Liver (tissue), 9 donors: Measurements from ENCODE around the gene HS3ST1. TPM values are rescaled to one million over a fixed set of nuclear protein-coding genes. Genes with fewer than 3 reads are reported as not detected.
"Not testable (repeated sequence)": the region's sequence is repeated elsewhere in the genome, so short reads cannot be mapped to it uniquely, and the experiment has no call there.

ENCODE experiments used
- DNase-seq: peaks from one replicate; pipeline ENCODE4 v3.0.0-alpha.2; 2017; ENCODE audit warnings: low spot score
- H3K27ac ChIP-seq, 2 donors: one replicate each; pipeline ENCODE4 v1.7.0; 2013; ENCODE audit warnings: inconsistent platforms in 2 of 2, low read length in 2 of 2, control low read depth in 1 of 2, low read depth in 1 of 2, mild to moderate bottlenecking in 1 of 2
- H3K27me3 ChIP-seq, 4 donors: one replicate each; pipeline versions ENCODE4 v1.6.1 to v1.7.0; 2013; ENCODE audit warnings: low read length in 3 of 4, inconsistent platforms in 1 of 4, mild to moderate bottlenecking in 1 of 4, moderate library complexity in 1 of 4; ENCODE audit not compliant: control insufficient read depth in 4 of 4, insufficient read depth in 4 of 4
- H3K36me3 ChIP-seq, 4 donors: one replicate each; pipeline versions ENCODE4 v1.6.1 to v1.7.0; 2013; ENCODE audit warnings: low read length in 3 of 4, mild to moderate bottlenecking in 3 of 4, low read depth in 1 of 4, moderate library complexity in 1 of 4; ENCODE audit not compliant: control insufficient read depth in 4 of 4, insufficient read depth in 3 of 4
- H3K4me1 ChIP-seq, 4 donors: one replicate each; pipeline versions ENCODE4 v1.6.1 to v1.7.0; 2013; ENCODE audit warnings: low read length in 3 of 4, mild to moderate bottlenecking in 3 of 4, moderate library complexity in 1 of 4; ENCODE audit not compliant: control insufficient read depth in 4 of 4, insufficient read depth in 4 of 4
- H3K4me3 ChIP-seq, 3 donors: one replicate each; pipeline versions ENCODE4 v1.6.1 to v1.7.0; 2013; ENCODE audit warnings: low read length in 3 of 3, control low read depth in 1 of 3, low read depth in 1 of 3, mild to moderate bottlenecking in 1 of 3
- H3K9ac ChIP-seq, 2 donors: one replicate each; pipeline ENCODE4 v1.7.0; 2013; ENCODE audit warnings: low read length in 2 of 2, mild to moderate bottlenecking in 2 of 2, moderate library complexity in 2 of 2, control low read depth in 1 of 2, low read depth in 1 of 2
- H3K9me3 ChIP-seq, 4 donors: one replicate each; pipeline versions ENCODE4 v1.6.1 to v1.7.0; 2013; ENCODE audit warnings: low read length in 3 of 4; ENCODE audit not compliant: control insufficient read depth in 4 of 4
- ATF3 ChIP-seq: IDR thresholded peaks from 2 replicates; pipeline ENCODE4 v1.6.1; 2016; ENCODE audit warnings: antibody characterized with exemption
- FOXA1 ChIP-seq: IDR thresholded peaks from 2 replicates; pipeline ENCODE4 v1.6.1; 2016; ENCODE audit warnings: antibody characterized with exemption
- FOXA2 ChIP-seq: IDR thresholded peaks from 2 replicates; pipeline ENCODE4 v1.6.1; 2016; ENCODE audit warnings: antibody characterized with exemption
- GABPA ChIP-seq, 2 donors: IDR thresholded peaks in 1 of 2; conservative IDR thresholded peaks in 1 of 2; 2 replicates each; pipeline ENCODE4 v1.6.1; 2016; ENCODE audit warnings: antibody characterized with exemption in 2 of 2, mild to moderate bottlenecking in 1 of 2, moderate library complexity in 1 of 2
- HNF4A ChIP-seq, 2 donors: conservative IDR thresholded peaks; 2 replicates each; pipeline ENCODE4 v1.6.1; 2016; ENCODE audit warnings: antibody characterized with exemption in 2 of 2, mild to moderate bottlenecking in 2 of 2
- HNF4G ChIP-seq: IDR thresholded peaks from 2 replicates; pipeline ENCODE4 v1.6.1; 2016; ENCODE audit warnings: antibody characterized with exemption
- JUND ChIP-seq, 2 donors: IDR thresholded peaks; 2 replicates each; pipeline ENCODE4 v1.6.1; 2016; ENCODE audit warnings: antibody characterized with exemption in 2 of 2
- MAX ChIP-seq: IDR thresholded peaks from 2 replicates; pipeline ENCODE4 v1.6.1; 2016; ENCODE audit warnings: antibody characterized with exemption
- NR2F2 ChIP-seq: IDR thresholded peaks from 2 replicates; pipeline ENCODE4 v1.6.1; 2016; ENCODE audit warnings: antibody characterized with exemption
- REST ChIP-seq: IDR thresholded peaks from 2 replicates; pipeline ENCODE4 v1.6.1; 2016; ENCODE audit warnings: antibody characterized with exemption, mild to moderate bottlenecking
- RXRA ChIP-seq, 2 donors: IDR thresholded peaks; 2 replicates each; pipeline ENCODE4 v1.6.1; 2017 to 2018; ENCODE audit warnings: antibody characterized with exemption in 2 of 2, mild to moderate bottlenecking in 1 of 2
- SP1 ChIP-seq: IDR thresholded peaks from 2 replicates; pipeline ENCODE4 v1.6.1; 2018; ENCODE audit warnings: antibody characterized with exemption, mild to moderate bottlenecking
- TAF1 ChIP-seq: conservative IDR thresholded peaks from 2 replicates; pipeline ENCODE4 v1.6.1; 2016; ENCODE audit warnings: antibody characterized with exemption, mild to moderate bottlenecking
- YY1 ChIP-seq: IDR thresholded peaks from 2 replicates; pipeline ENCODE4 v1.6.1; 2016; ENCODE audit warnings: antibody characterized with exemption, mild to moderate bottlenecking
- WGBS: extraction: QIAGEN DNeasy Blood & Tissue Kit; methylation state at CpG from one replicate; pipeline ENCODE4 v1.1.7; 2013; 5-methylcytosine and 5-hydroxymethylcytosine counted together
- polyA plus RNA-seq, 2 donors: library from polyadenylated mRNA; stranded (reverse) in 1 of 2; unstranded in 1 of 2; fragments of 200-250 nt in 1 of 2; fragments of >200 nt in 1 of 2; fragmentation: Nextera tagmentation in 1 of 2; extraction: Ambion mirVana in 1 of 2; gene quantifications; one replicate each; pipeline versions ENCODE4 v1.2.1 to v1.2.3, GENCODE V29; 2013 to 2015
- total RNA-seq, 2 donors: library from RNA; depleted of rRNA; stranded (reverse); fragments of >200 nt; gene quantifications; one replicate each; pipeline ENCODE4 v1.2.3, GENCODE V29; 2014
- TF ChIP-seq, protein P1 (sequence below): fragments of 150-350 bp; IDR thresholded peaks from 2 replicates; pipeline ENCODE4 v1.5.1; 2017; ENCODE audit warnings: improper control_type of control experiment, low read depth, low read length; ENCODE audit not compliant: missing input control
- TF ChIP-seq, protein P2 (sequence below): IDR thresholded peaks from 2 replicates; pipeline ENCODE4 v1.6.1; 2016; ENCODE audit warnings: antibody characterized with exemption
- donor health status: healthy.
- donor health status: healthy.
- donor health status: healthy.
- donor health status: healthy.
- donor health status: healthy.

HS3ST1 gene
- total and polyA plus RNA-seq, 4 donors, result 0.25 to 0.75 (median 0.30) TPM

- TF ChIP-seq HNF4G, result no peak
These were observed 30.7 kb downstream of the HS3ST1 start (continued) for GRCh38 chr4:11397819-11398610.

- TF ChIP-seq RXRA (IDR thresholded peaks at IDR 0.05) (no peak), SP1 (no peak), MAX (no peak), FOXA1 (no peak)
- H3K27ac ChIP-seq, result no peak overlapping the region
These were observed 31.5 kb downstream of the HS3ST1 start for GRCh38 chr4:11397146-11397545.

DNA sequence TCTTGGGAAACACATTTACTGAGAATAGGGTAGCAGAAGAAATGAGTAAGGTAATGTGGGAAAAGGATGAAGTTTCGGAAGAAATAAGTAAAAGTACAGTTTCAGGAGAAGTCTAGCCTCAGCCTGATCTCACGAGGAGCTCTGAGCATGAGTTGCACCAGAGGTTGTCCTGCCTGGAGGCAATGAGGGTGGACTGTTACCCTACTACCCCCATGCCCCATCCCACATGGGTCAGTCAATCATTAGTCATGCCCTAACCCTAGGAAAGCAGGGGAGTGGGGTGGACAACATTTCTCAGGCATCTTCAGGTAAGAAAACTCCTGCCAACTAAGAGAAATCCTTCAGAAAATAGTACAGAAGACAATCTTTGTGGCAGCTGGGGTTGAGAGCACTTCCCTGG lies 35.1 kb downstream of the HS3ST1 start:
- Histone ChIP-seq H3K4me1 (no peaks in the 10 kb centered on the region), H3K27me3 (peaks cover 0 to 2% (median 0%) of the 10 kb centered on the region in 4 donors), H3K27ac (no peak overlapping the region), H3K36me3 (no peaks in the 10 kb centered on the region), H3K9ac (no peak overlapping the region), H3K4me3 (no peak overlapping the region), H3K9me3 (no peaks in the 10 kb centered on the region)
- 83% methylated on average over 2 of the region's 2 CpGs for WGBS
- no peak for TF ChIP-seq MAX
- TF ChIP-seq NR2F2, result no peak
- no peak for TF ChIP-seq HNF4G
- TF ChIP-seq, protein P1, sequence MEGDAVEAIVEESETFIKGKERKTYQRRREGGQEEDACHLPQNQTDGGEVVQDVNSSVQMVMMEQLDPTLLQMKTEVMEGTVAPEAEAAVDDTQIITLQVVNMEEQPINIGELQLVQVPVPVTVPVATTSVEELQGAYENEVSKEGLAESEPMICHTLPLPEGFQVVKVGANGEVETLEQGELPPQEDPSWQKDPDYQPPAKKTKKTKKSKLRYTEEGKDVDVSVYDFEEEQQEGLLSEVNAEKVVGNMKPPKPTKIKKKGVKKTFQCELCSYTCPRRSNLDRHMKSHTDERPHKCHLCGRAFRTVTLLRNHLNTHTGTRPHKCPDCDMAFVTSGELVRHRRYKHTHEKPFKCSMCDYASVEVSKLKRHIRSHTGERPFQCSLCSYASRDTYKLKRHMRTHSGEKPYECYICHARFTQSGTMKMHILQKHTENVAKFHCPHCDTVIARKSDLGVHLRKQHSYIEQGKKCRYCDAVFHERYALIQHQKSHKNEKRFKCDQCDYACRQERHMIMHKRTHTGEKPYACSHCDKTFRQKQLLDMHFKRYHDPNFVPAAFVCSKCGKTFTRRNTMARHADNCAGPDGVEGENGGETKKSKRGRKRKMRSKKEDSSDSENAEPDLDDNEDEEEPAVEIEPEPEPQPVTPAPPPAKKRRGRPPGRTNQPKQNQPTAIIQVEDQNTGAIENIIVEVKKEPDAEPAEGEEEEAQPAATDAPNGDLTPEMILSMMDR, result no peak
- TF ChIP-seq, protein P2, sequence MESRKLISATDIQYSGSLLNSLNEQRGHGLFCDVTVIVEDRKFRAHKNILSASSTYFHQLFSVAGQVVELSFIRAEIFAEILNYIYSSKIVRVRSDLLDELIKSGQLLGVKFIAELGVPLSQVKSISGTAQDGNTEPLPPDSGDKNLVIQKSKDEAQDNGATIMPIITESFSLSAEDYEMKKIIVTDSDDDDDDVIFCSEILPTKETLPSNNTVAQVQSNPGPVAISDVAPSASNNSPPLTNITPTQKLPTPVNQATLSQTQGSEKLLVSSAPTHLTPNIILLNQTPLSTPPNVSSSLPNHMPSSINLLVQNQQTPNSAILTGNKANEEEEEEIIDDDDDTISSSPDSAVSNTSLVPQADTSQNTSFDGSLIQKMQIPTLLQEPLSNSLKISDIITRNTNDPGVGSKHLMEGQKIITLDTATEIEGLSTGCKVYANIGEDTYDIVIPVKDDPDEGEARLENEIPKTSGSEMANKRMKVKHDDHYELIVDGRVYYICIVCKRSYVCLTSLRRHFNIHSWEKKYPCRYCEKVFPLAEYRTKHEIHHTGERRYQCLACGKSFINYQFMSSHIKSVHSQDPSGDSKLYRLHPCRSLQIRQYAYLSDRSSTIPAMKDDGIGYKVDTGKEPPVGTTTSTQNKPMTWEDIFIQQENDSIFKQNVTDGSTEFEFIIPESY, result no peak
- no peak for TF ChIP-seq FOXA2
- no peak for TF ChIP-seq ATF3
- TF ChIP-seq HNF4A (conservative IDR thresholded peaks at IDR 0.05), result no peak
- TF ChIP-seq REST, result no peak
- no peak for TF ChIP-seq YY1
- no peak for TF ChIP-seq RXRA (IDR thresholded peaks at IDR 0.05)
- TF ChIP-seq TAF1, result no peak
- no peak for TF ChIP-seq JUND (IDR thresholded peaks at IDR 0.05)
- no peak for TF ChIP-seq FOXA1
- TF ChIP-seq SP1, result no peak
- TF ChIP-seq GABPA (IDR thresholded peaks at IDR 0.05 in 1 of 2, conservative IDR thresholded peaks at IDR 0.05 in 1 of 2), result no peak
- no peak for DNase-seq

More at GRCh38 chr4:11397146-11397545, 31.5 kb downstream of the HS3ST1 start:
- 35% methylated on average over 1 of the region's 1 CpG for WGBS
- Histone ChIP-seq H3K27me3 (peaks cover 0 to 2% (median 0%) of the 10 kb centered on the region in 4 donors), H3K9me3 (no peaks in the 10 kb centered on the region), H3K9ac (no peak overlapping the region), H3K4me3 (no peak overlapping the region), H3K36me3 (no peaks in the 10 kb centered on the region), H3K4me1 (no peaks in the 10 kb centered on the region)
- DNase-seq, result no peak

- not testable (repeated sequence) for H3K9ac ChIP-seq, H3K27me3 ChIP-seq, DNase-seq, H3K9me3 ChIP-seq, H3K4me3 ChIP-seq, H3K27ac ChIP-seq, H3K36me3 ChIP-seq, H3K4me1 ChIP-seq
- WGBS, result 69% methylated on average over 14 of the region's 15 CpGs
These were observed 44.6 kb downstream of the HS3ST1 start for GRCh38 chr4:11384072-11384471.
